D341Med (cell line): ENCODE data around the gene BIK.
"Not testable (repeated sequence)": the region's sequence is repeated elsewhere in the genome, so short reads cannot be mapped to it uniquely, and the experiment has no call there.

Experiments used
- DNase-seq: peaks from one replicate; pipeline ENCODE4 v3.0.0; 2012; ENCODE audit warnings: low spot score

The BIK gene

GRCh38 chr22:43110444-43110926 lies at the start of gene BIK:
BIK (plus strand) TSS chr22:43110750; CDS start chr22:43124023, 13,273 bp downstream.
- DNase-seq: peak; percentile 85

GRCh38 chr22:43066134-43066533 lies 44.4 kb upstream of the BIK start:
- DNase-seq: peak; percentile 15

- DNase-seq: peak; percentile 22
These were observed 43.6 kb upstream of the BIK start for GRCh38 chr22:43066844-43067385.

- DNase-seq: peak; percentile 61
These were observed 33.3 kb upstream of the BIK start for GRCh38 chr22:43077121-43077877.

GRCh38 chr22:43078522-43078921 lies 32.0 kb upstream of the BIK start:
- peak; percentile 15 for DNase-seq

- DNase-seq: no peak
These were observed 30.8 kb upstream of the BIK start for GRCh38 chr22:43079742-43080141.

- DNase-seq: no peak
These were observed 29.9 kb upstream of the BIK start for GRCh38 chr22:43080616-43081015.

- DNase-seq: no peak
These were observed 28.6 kb upstream of the BIK start for GRCh38 chr22:43081968-43082367.

- DNase-seq: no peak
These were observed 24.6 kb upstream of the BIK start for GRCh38 chr22:43085658-43086606.

- DNase-seq: peak; percentile 35
These were observed 21.9 kb upstream of the BIK start for GRCh38 chr22:43088627-43088983.

- peak; percentile 98 for DNase-seq
These were observed 21.4 kb upstream of the BIK start, which contains the start of gene TTLL1 for GRCh38 chr22:43088984-43089717. TTLL1 (minus strand) TSS chr22:43089391; CDS start chr22:43075586, 13,805 bp downstream.

GRCh38 chr22:43090130-43090789 lies 20.3 kb upstream of the BIK start:
- peak; percentile 81 for DNase-seq

- DNase-seq: no peak
These were observed 18.5 kb upstream of the BIK start for GRCh38 chr22:43092085-43092484.

GRCh38 chr22:43094085-43094484 lies 16.5 kb upstream of the BIK start:
- peak; percentile 63 for DNase-seq

GRCh38 chr22:43094551-43094950 lies 16.0 kb upstream of the BIK start:
- peak; percentile 33 for DNase-seq

- no peak for DNase-seq
These were observed 14.1 kb upstream of the BIK start for GRCh38 chr22:43096420-43096819.

- no peak for DNase-seq
These were observed 12.2 kb upstream of the BIK start for GRCh38 chr22:43098356-43098755.

- no peak for DNase-seq
These were observed 11.5 kb upstream of the BIK start for GRCh38 chr22:43099095-43099494.

GRCh38 chr22:43100225-43100624 lies 10.3 kb upstream of the BIK start:
- no peak for DNase-seq

- DNase-seq: no peak
These were observed 9.2 kb upstream of the BIK start for GRCh38 chr22:43101306-43101705.

- not testable (repeated sequence) for DNase-seq
These were observed 6.4 kb upstream of the BIK start for GRCh38 chr22:43104056-43104625.
